ENCODE measurements around the gene CATSPERZ. TPM values are rescaled to one million over a fixed set of nuclear protein-coding genes. Genes with fewer than 3 reads are reported as not detected.

The CATSPERZ gene
- total and polyA plus RNA-seq, 9 of the 15 experiments (the other 6 are each of a cell fraction or from before 2014, with no cell fraction given) = 0.86 to 8.5 (median 3.5) TPM

DNA sequence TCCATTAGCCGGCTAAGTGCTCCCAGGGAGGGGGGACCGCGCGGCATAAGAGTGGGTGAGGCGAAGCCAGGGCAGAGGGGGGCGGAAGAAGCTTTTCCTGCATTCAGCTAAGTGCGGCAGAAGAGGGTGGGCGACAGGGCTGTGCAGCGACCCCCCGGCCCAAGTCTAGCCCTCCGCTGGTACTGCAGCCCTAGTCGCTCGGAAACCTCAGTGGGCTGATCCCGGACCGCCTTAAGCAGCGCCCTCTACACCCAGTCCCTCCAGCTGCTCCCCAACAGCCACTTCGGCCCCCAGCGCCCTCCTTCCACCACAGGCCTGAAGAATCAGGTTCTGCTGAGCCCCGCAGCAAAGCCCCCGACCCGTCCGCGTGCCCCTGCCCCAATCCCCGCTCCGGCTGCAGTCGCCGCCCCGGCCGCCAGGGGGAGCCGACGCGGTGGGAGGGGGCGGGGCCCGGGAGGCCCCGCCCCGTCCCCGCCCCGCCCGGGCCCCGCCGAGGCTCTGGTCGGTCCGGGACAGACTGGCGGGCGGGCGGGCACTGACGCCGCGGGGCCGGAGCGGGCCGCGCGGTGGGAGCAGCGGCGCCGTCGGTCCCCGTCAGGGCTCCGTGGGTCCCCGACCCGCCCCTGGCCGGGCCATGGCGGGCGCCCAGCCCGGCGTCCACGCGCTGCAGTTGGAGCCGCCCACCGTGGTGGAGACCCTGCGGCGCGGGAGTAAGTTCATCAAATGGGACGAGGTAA is 49.0 kb upstream of the CATSPERZ start, which contains the start of gene PLCB3 (continued):
- TF ChIP-seq NONO (IDR thresholded peaks at IDR 0.05; ENCODE audit: low read depth in 2 of 2, low read length in 1 of 2) = peak in 1 of 2 experiments; percentile 82; a peak in 1 of 4 replicates
- peak in 1 of 2 experiments; percentile 80; a peak in 1 of 4 replicates for TF ChIP-seq SIN3A (IDR thresholded peaks at IDR 0.05; ENCODE audit: borderline replicate concordance in 2 of 2, control insufficient read depth in 1 of 2, low read depth in 2 of 2, low read length in 2 of 2)
- TF ChIP-seq HDGF (IDR thresholded peaks at IDR 0.05) = no peak
- no peak for TF ChIP-seq ZNF184 (CRISPR knock-in tag; IDR thresholded peaks at IDR 0.05)
- TF ChIP-seq SREBF1 (IDR thresholded peaks at IDR 0.05; ENCODE audit: borderline replicate concordance, low read depth, low read length) = no peak
- no peak for TF ChIP-seq SETDB1 (IDR thresholded peaks at IDR 0.05; ENCODE audit: low read length)
- TF ChIP-seq, protein P1, sequence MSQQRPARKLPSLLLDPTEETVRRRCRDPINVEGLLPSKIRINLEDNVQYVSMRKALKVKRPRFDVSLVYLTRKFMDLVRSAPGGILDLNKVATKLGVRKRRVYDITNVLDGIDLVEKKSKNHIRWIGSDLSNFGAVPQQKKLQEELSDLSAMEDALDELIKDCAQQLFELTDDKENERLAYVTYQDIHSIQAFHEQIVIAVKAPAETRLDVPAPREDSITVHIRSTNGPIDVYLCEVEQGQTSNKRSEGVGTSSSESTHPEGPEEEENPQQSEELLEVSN (IDR thresholded peaks at IDR 0.05; ENCODE audit: borderline replicate concordance in 1 of 2, extremely low read depth in 1 of 2, insufficient read depth in 1 of 2, insufficient read length in 1 of 2, low read depth in 1 of 2, low read length in 1 of 2, poor library complexity in 1 of 2, severe bottlenecking in 1 of 2) = peak in 1 of 2 experiments; percentile 60
- TF ChIP-seq SRSF9 (IDR thresholded peaks at IDR 0.05; ENCODE audit: borderline replicate concordance, low read depth, low read length) = no peak
- no peak for TF ChIP-seq HNRNPH1 (optimal IDR thresholded peaks at IDR 0.05; ENCODE audit: low read depth, low read length)
- TF ChIP-seq FOXJ3 (CRISPR knock-in tag; IDR thresholded peaks at IDR 0.05) = no peak
